Karpas-422 (cell line): ENCODE measurements around the gene GBA2. TPM values are rescaled to one million over a fixed set of nuclear protein-coding genes. Genes with fewer than 3 reads are reported as not detected.

Experiments used
- DNase-seq: peaks from one replicate; pipeline ENCODE4 v3.0.0-alpha.2; 2015
- H2AFZ ChIP-seq: fragments of 200-600 bp; sonication (generic); 2 replicates; pipeline ENCODE4 v1.6.1; 2014; ENCODE audit warnings: antibody characterized with exemption, low read length, mixed read lengths
- H3K27ac ChIP-seq: fragments of 200-600 bp; sonication (generic); 2 replicates; pipeline ENCODE4 v1.5.1; 2014; ENCODE audit warnings: mild to moderate bottlenecking, low read length, moderate library complexity
- H3K27me3 ChIP-seq: fragments of 200-600 bp; sonication (generic); 2 replicates; pipeline ENCODE4 v1.6.1; 2014; ENCODE audit warnings: low read length, mixed read lengths
- H3K36me3 ChIP-seq: fragments of 200-600 bp; sonication (generic); 2 replicates; pipeline ENCODE4 v1.6.1; 2014; ENCODE audit warnings: low read length, mixed read lengths; ENCODE audit not compliant: insufficient read depth
- H3K4me1 ChIP-seq: fragments of 200-600 bp; sonication (generic); 2 replicates; pipeline ENCODE4 v1.6.1; 2014; ENCODE audit warnings: mild to moderate bottlenecking, low read length, mixed read lengths
- H3K4me2 ChIP-seq: fragments of 200-600 bp; sonication (generic); 2 replicates; pipeline ENCODE4 v1.6.1; 2014; ENCODE audit warnings: low read length, low read depth, mild to moderate bottlenecking; ENCODE audit not compliant: poor library complexity, severe bottlenecking
- H3K4me3 ChIP-seq: fragments of 200-600 bp; sonication (generic); 2 replicates; pipeline ENCODE4 v1.5.1; 2014; ENCODE audit warnings: mild to moderate bottlenecking, antibody characterized with exemption, low read length, mixed read lengths
- H3K79me2 ChIP-seq: fragments of 200-600 bp; sonication (generic); 2 replicates; pipeline ENCODE4 v1.6.1; 2014; ENCODE audit warnings: mild to moderate bottlenecking, low read length, mixed read lengths
- H3K9ac ChIP-seq: fragments of 200-600 bp; sonication (generic); 2 replicates; pipeline ENCODE4 v1.6.0; 2014; ENCODE audit warnings: low read length
- H3K9me2 ChIP-seq: fragments of 200-600 bp; sonication (generic), shearing (Covaris generic); replicated peaks from 2 replicates; pipeline ENCODE4 v1.6.0; 2014; ENCODE audit warnings: mild to moderate bottlenecking, low read length, moderate library complexity; ENCODE audit not compliant: insufficient read depth
- H3K9me3 ChIP-seq: fragments of 300-700, 200-600 bp; sonication (generic); 2 replicates; pipeline ENCODE4 v1.6.1; 2014; ENCODE audit warnings: low read length, mixed read lengths
- H4K20me1 ChIP-seq: fragments of 200-600 bp; sonication (generic); 2 replicates; pipeline ENCODE4 v1.6.1; 2014; ENCODE audit warnings: mild to moderate bottlenecking, antibody characterized with exemption, low read length, low read depth; ENCODE audit not compliant: insufficient read depth
- total RNA-seq: library from RNA; depleted of rRNA; stranded (reverse); fragments of >200 nt; shearing (Covaris generic); gene quantifications from 2 replicates; pipeline ENCODE4 v1.2.3, GENCODE V29; 2014; ENCODE audit warnings: low replicate concordance

Gene GBA2
- total RNA-seq, 1 experiment from 2014 or later, result 54.9 TPM

DNA sequence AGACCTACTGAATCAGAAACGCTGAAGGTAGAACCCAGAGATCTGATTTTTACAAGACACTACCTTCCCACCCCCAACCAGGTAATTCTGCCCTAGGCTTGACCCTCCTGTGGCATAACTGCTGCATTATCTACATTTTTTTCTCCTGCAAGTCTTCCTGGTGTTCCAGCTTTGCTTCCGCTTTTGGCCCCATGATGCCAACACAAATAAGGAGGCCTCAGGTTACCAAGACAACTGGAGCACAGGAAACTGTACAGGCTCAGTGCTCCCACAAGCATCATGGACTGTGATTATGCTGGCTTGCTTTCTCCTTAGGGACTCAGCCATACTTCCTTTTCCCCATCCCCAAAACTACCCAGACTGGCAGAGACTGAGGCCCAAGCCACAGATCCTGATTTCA lies 11.6 kb upstream of the GBA2 start:
- no peak overlapping the region for H3K9ac ChIP-seq

DNA sequence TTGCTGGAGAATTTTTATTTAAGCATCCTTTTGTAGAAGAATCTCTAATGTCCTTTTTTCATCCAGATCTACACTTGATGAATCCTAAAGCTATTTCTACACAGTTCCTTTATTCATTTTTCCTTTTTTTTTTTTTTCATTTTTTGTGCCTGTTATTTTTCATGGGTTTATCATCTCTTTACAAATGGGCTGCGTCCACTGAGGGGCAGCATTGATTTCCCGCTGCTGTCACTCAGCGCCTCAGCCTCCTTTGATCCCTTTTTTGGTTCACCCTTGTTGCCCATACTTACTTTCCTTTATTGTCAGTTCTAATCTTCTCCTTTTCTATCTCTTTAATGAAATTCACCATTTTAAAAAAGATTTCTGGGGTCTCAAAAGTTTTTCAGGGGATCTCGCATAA lies 10.8 kb upstream of the GBA2 start:
- peaks cover 7% of the 10 kb centered on the region; the same call in 1 of the 2 replicates for H3K36me3 ChIP-seq
- H3K4me1 ChIP-seq, result peaks cover 28% of the 10 kb centered on the region
- no peak overlapping the region for H3K4me3 ChIP-seq
- H3K4me2 ChIP-seq, result no peak overlapping the region
- H3K27me3 ChIP-seq, result no peaks in the 10 kb centered on the region
- H2AFZ ChIP-seq, result no peak overlapping the region
- peaks cover 89% of the 10 kb centered on the region for H3K79me2 ChIP-seq
- no peak overlapping the region for H3K27ac ChIP-seq
- no peak for DNase-seq
- H4K20me1 ChIP-seq, result no peaks in the 10 kb centered on the region
- no peak overlapping the region for H3K9ac ChIP-seq
- no peaks in the 10 kb centered on the region for H3K9me2 ChIP-seq
- no peaks in the 10 kb centered on the region for H3K9me3 ChIP-seq

More for the DNA sequence above, 11.6 kb upstream of the GBA2 start:
- no peak for DNase-seq
- peaks cover 7% of the 10 kb centered on the region; the same call in 1 of the 2 replicates for H3K36me3 ChIP-seq
- H3K4me1 ChIP-seq, result peaks cover 30% of the 10 kb centered on the region
- H3K4me2 ChIP-seq, result no peak overlapping the region
- no peaks in the 10 kb centered on the region for H4K20me1 ChIP-seq
- H3K9me2 ChIP-seq, result no peaks in the 10 kb centered on the region
- no peaks in the 10 kb centered on the region for H3K27me3 ChIP-seq
- H2AFZ ChIP-seq, result no peak overlapping the region
- no peaks in the 10 kb centered on the region for H3K9me3 ChIP-seq
- no peak overlapping the region for H3K4me3 ChIP-seq
- H3K79me2 ChIP-seq, result peaks cover 95% of the 10 kb centered on the region
- H3K27ac ChIP-seq, result no peak overlapping the region

GRCh38 chr9:35758475-35759050 lies 9.5 kb upstream of the GBA2 start:
- Histone ChIP-seq H4K20me1 (no peaks in the 10 kb centered on the region), H3K4me1 (peaks cover 28% of the 10 kb centered on the region), H3K4me2 (peak overlapping the region; percentile 78), H3K27me3 (no peaks in the 10 kb centered on the region), H3K79me2 (peaks cover 76% of the 10 kb centered on the region), H3K4me3 (peak overlapping the region; percentile 87), H3K27ac (peak overlapping the region; percentile 92), H3K9me3 (no peaks in the 10 kb centered on the region), H3K36me3 (peaks cover 7% of the 10 kb centered on the region; the same call in 1 of the 2 replicates), H3K9me2 (no peaks in the 10 kb centered on the region), H2AFZ (no peak overlapping the region), H3K9ac (peak overlapping the region; percentile 92)
- DNase-seq, result no peak

DNA sequence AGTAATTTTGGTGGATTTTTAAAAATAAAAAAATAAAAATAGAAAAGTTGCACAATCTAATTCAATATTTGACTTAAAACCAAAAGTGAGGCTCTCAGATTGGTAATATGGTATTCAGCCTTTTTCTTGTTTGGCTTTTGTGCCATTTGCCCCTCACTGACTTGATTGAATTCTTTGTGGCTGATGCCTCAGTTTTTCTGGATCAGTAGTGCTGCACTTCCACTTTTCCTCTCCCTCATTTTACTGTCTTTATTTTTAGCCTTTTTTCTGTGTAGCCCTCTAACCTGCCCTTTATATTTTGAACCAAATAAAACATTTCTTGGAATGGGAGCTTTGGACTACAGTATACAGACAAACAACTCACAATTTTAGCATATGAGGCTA lies 8.9 kb upstream of the GBA2 start:
- H3K27ac ChIP-seq, result peak overlapping the region; percentile 92
- H3K4me2 ChIP-seq, result peak overlapping the region; percentile 78
- no peak for DNase-seq
- peaks cover 70% of the 10 kb centered on the region for H3K79me2 ChIP-seq
- peak overlapping the region; percentile 92 for H3K9ac ChIP-seq
- H4K20me1 ChIP-seq, result no peaks in the 10 kb centered on the region
- H3K27me3 ChIP-seq, result no peaks in the 10 kb centered on the region
- no peaks in the 10 kb centered on the region for H3K9me2 ChIP-seq
- H3K36me3 ChIP-seq, result peaks cover 7% of the 10 kb centered on the region; the same call in 1 of the 2 replicates
- peaks cover 28% of the 10 kb centered on the region for H3K4me1 ChIP-seq
- peak overlapping the region; percentile 87 for H3K4me3 ChIP-seq
- no peaks in the 10 kb centered on the region for H3K9me3 ChIP-seq
- no peak overlapping the region for H2AFZ ChIP-seq

- Histone ChIP-seq H3K9me2 (no peaks in the 10 kb centered on the region), H3K36me3 (peaks cover 7% of the 10 kb centered on the region; the same call in 1 of the 2 replicates), H4K20me1 (no peaks in the 10 kb centered on the region), H3K79me2 (peaks cover 64% of the 10 kb centered on the region), H3K4me1 (peaks cover 28% of the 10 kb centered on the region), H2AFZ (0 out of 2 replicates have a peak overlapping the region, but pooled peaks have one; percentile 32), H3K9ac (peak overlapping the region; percentile 92), H3K4me3 (peak overlapping the region; percentile 87), H3K27me3 (no peaks in the 10 kb centered on the region), H3K4me2 (peak overlapping the region; percentile 78), H3K27ac (peak overlapping the region; percentile 92), H3K9me3 (no peaks in the 10 kb centered on the region)
- peak; percentile 80 for DNase-seq
Measured at GRCh38 chr9:35757226-35757891, 8.3 kb upstream of the GBA2 start.

DNA sequence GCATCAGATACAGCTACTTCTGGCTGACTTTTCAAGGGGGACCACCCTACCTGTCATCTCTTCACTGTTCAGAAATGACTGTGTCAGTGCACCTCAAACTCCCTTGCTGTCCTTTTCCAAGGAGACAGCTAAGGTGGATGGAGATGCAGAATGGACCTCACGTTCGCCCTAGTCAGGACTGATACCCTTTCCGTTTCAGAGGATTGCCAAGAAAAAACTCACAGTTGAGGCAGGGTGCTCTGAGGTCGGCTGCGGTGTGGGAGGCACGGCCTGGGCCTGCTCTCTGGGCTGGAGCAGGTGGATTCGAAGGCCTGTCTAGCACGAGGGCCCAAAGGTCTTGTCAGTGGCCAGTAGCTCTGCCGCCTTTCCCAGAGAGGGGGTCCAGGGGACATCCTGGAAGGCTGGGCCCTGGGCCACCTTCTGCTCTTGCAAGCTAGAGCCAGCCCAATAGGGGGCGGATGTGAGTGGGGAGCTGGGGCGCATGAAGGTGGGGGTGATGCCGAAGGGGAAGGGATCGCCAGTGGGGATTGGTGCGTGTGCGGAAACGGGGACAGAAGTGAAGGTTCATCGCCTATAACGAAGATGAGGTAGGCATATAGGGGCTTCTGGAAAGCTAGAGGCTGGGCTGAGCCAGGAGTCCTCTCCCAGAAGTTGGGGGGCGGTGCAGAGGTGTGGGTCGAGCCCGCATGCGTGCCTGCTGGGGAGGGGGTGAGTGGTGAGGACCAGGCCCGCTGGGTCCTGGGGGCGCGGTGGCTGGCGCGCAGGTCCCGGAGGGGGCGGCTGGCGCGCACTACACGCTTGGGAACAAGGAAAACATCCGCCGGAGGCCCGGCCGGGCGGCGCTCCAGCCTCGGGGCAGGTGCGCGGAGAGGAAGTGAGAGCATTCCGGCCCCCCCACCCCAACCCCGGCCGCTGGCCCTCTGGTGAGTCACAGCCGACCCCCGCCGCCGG lies 7.5 kb upstream of the GBA2 start:
- H4K20me1 ChIP-seq, result no peaks in the 10 kb centered on the region
- H3K9me3 ChIP-seq, result no peaks in the 10 kb centered on the region
- peaks cover 28% of the 10 kb centered on the region for H3K4me1 ChIP-seq
- no peaks in the 10 kb centered on the region for H3K9me2 ChIP-seq
- peak overlapping the region; percentile 87 for H3K4me3 ChIP-seq
- DNase-seq, result peak; percentile 94
- peak overlapping the region; percentile 78 for H3K4me2 ChIP-seq
- peak overlapping the region; percentile 32; the same call in 1 of the 2 replicates for H2AFZ ChIP-seq
- H3K9ac ChIP-seq, result peak overlapping the region; percentile 92
- no peaks in the 10 kb centered on the region for H3K27me3 ChIP-seq
- H3K36me3 ChIP-seq, result peaks cover 7% of the 10 kb centered on the region; the same call in 1 of the 2 replicates
- peaks cover 56% of the 10 kb centered on the region for H3K79me2 ChIP-seq
- peak overlapping the region; percentile 92 for H3K27ac ChIP-seq

DNA sequence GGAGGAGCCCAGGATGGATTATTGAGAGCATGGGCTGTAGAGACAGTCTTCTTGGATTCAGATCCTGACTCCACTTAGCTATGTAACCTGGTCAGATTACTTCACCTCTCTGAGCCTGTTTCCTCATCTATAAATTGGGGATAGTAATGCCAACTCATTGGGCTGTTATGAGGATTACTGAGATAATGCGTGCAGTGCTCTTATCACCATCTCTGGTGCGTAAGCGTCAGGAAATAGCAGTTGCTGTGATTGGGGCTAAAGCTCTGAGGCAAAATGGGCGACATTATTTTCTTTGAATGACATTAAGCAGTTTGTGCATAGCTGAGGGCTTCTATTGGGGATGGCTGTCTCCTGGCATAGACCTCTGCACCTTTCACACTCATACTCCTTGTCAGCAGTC lies 6.0 kb upstream of the GBA2 start:
- Histone ChIP-seq H3K27ac (no peak overlapping the region), H2AFZ (no peak overlapping the region), H4K20me1 (no peaks in the 10 kb centered on the region), H3K79me2 (peaks cover 49% of the 10 kb centered on the region), H3K4me2 (no peak overlapping the region), H3K4me3 (no peak overlapping the region), H3K4me1 (peaks cover 34% of the 10 kb centered on the region), H3K9ac (no peak overlapping the region), H3K27me3 (no peaks in the 10 kb centered on the region), H3K9me2 (no peaks in the 10 kb centered on the region), H3K36me3 (no peaks in the 10 kb centered on the region), H3K9me3 (no peaks in the 10 kb centered on the region)
- no peak for DNase-seq

DNA sequence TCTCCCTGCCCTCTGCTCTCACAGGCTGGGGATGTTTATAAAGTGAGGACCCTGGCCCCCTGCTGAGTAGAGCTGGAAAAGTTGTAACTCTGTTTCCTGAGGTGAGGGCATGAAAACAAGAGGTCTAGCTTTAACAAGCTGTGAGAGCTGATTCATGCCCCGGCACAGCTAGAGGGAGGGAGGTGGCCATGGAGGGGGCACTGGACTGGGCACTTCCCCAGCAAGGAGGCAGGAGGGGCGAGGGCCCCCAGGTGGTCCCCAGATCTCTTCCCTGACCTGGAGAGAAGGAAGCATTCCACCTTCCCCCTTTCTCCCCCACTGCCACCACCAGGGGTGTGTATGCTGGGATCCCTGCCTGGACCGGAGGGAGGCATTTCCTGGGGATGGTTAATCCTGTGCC lies 5.2 kb upstream of the GBA2 start, which contains the start of gene MSMP:
MSMP (minus strand) TSS at position 13 of the 400 bp plus-strand sequence. CDS start 147 bp downstream, outside the sequence.
- Histone ChIP-seq H3K27ac (no peak within 1 kb of the TSS), H4K20me1 (no peaks in the 10 kb centered on the region), H3K4me1 (peaks cover 39% of the 10 kb centered on the region), H3K79me2 (peaks cover 49% of the 10 kb centered on the region), H2AFZ (no peak within 1 kb of the TSS), H3K4me3 (no peak within 1 kb of the TSS), H3K9me2 (no peaks in the 10 kb centered on the region), H3K9ac (no peak within 1 kb of the TSS), H3K9me3 (no peaks in the 10 kb centered on the region), H3K27me3 (no peaks in the 10 kb centered on the region), H3K36me3 (no peaks in the 10 kb centered on the region), H3K4me2 (no peak within 1 kb of the TSS)
- no peak for DNase-seq
